Ishikawa (cell line): ENCODE data around the gene FLNC.

Source experiments
- CEBPB ChIP-seq: IDR thresholded peaks from 2 replicates; pipeline ENCODE4 v1.6.1; 2012
- CREB1 ChIP-seq: IDR thresholded peaks from 2 replicates; pipeline ENCODE4 v1.6.1; 2012; ENCODE audit warnings: low read depth
- EGR1 ChIP-seq: IDR thresholded peaks from 2 replicates; pipeline ENCODE4 v1.6.1; 2012
- YY1 ChIP-seq: IDR thresholded peaks from 2 replicates; pipeline ENCODE4 v1.6.1; 2012; ENCODE audit warnings: low read depth

- TF ChIP-seq CEBPB (no peak), CREB1 (no peak), EGR1 (no peak), YY1 (no peak)
These were observed 46.9 kb upstream of the FLNC start for GRCh38 chr7:128783143-128783861.
